PC-9 (cell line): ENCODE measurements around the gene VTCN1. TPM values are rescaled to one million over a fixed set of nuclear protein-coding genes. Genes with fewer than 3 reads are reported as not detected.

ENCODE experiments used
- BruUV-seq: library from RNA; stranded (reverse); fragments of 400-500 nt; replicated peaks from 2 replicates; lab custom pipeline; 2021; lab: Mats Ljungman, UMichigan
- CTCF ChIA-PET: fragments of 300-600 bp; sonication (Branson Sonifier 250); formaldehyde crosslinking; loops from one replicate; lab custom pipeline; 2022; ENCODE audit warnings: antibody characterized with exemption; lab: Charles Lee
- POLR2A ChIA-PET: fragments of 300-600 bp; sonication (Branson Sonifier 250); formaldehyde crosslinking; loops from one replicate; lab custom pipeline; 2022; ENCODE audit warnings: antibody characterized with exemption; ENCODE audit not compliant: unreplicated experiment; lab: Charles Lee
- DNase-seq, 2 experiments: peaks; one replicate each; pipeline versions ENCODE4 v3.0.0 to v3.0.0-alpha.2; 2015 to 2022; ENCODE audit warnings: mixed read lengths in 1 of 2
- H2AFZ ChIP-seq: fragments of 200-600 bp; sonication (generic); 2 replicates; pipeline ENCODE4 v1.8.1; 2017; ENCODE audit warnings: antibody characterized with exemption
- H3F3A ChIP-seq: fragments of 200-600 bp; sonication (generic); 2 replicates; pipeline ENCODE4 v1.8.1; 2017; ENCODE audit warnings: antibody characterized with exemption, mild to moderate bottlenecking, low read depth; ENCODE audit not compliant: insufficient read depth
- H3K27ac ChIP-seq: fragments of 200-600 bp; sonication (generic); 2 replicates; pipeline ENCODE4 v1.6.1; 2016; ENCODE audit warnings: mixed run types
- H3K27me3 ChIP-seq: fragments of 200-600 bp; sonication (generic); 2 replicates; pipeline ENCODE4 v1.6.1; 2016; ENCODE audit warnings: low read depth, mixed run types; ENCODE audit not compliant: insufficient read depth
- H3K36me3 ChIP-seq: fragments of 200-600 bp; sonication (generic); 2 replicates; pipeline ENCODE4 v1.6.1; 2016; ENCODE audit warnings: low read depth, mixed run types
- H3K4me1 ChIP-seq: fragments of 200-600 bp; sonication (generic); replicated peaks from 2 replicates; pipeline ENCODE4 v1.6.1; 2016; ENCODE audit warnings: mixed run types; ENCODE audit not compliant: insufficient read depth
- H3K4me2 ChIP-seq: fragments of 200-600 bp; sonication (generic); 2 replicates; pipeline ENCODE4 v1.6.1; 2017; ENCODE audit warnings: mixed run types
- H3K4me3 ChIP-seq: fragments of 200-600 bp; sonication (generic); 2 replicates; pipeline ENCODE4 v1.6.1; 2016; ENCODE audit warnings: mixed run types
- H3K79me2 ChIP-seq: fragments of 200-600 bp; sonication (generic); 2 replicates; pipeline ENCODE4 v1.6.1; 2017; ENCODE audit warnings: low read depth, mixed run types
- H3K9me2 ChIP-seq: fragments of 200-600 bp; sonication (generic); 2 replicates; pipeline ENCODE4 v1.8.1; 2017; ENCODE audit warnings: mild to moderate bottlenecking; ENCODE audit not compliant: insufficient read depth
- H3K9me3 ChIP-seq: fragments of 200-600 bp; sonication (generic); 2 replicates; pipeline ENCODE4 v1.8.1; 2016; ENCODE audit warnings: low read depth; ENCODE audit not compliant: insufficient read depth
- H4K20me1 ChIP-seq: fragments of 200-600 bp; sonication (generic); 2 replicates; pipeline ENCODE4 v1.8.1; 2017; ENCODE audit not compliant: insufficient read depth
- CTCF ChIP-seq: fragments of 200-600 bp; sonication (generic); conservative IDR thresholded peaks from 2 replicates; pipeline ENCODE4 v1.6.1; 2017; ENCODE audit warnings: mixed run types, antibody characterized with exemption, mild to moderate bottlenecking, moderate library complexity
- EZH2 ChIP-seq: fragments of 200-600 bp; sonication (generic); IDR thresholded peaks from 2 replicates; pipeline ENCODE4 v1.8.0; 2017; ENCODE audit warnings: antibody characterized with exemption, low read depth
- intact Hi-C: fragments of 100-400 bp; cut with micrococcal nuclease; formaldehyde crosslinking; loops from one replicate; pipeline ENCODE4 v1.10.0; 2022; ENCODE audit not compliant: unreplicated experiment
- total RNA-seq: library from RNA; stranded (reverse); gene quantifications from 2 replicates; pipeline ENCODE4 v1.2.3, GENCODE V29; 2021

The VTCN1 gene
- total RNA-seq, 1 experiment from 2014 or later = 5.0 TPM

GRCh38 chr1:117215733-117216462 lies 5.2 kb upstream of the VTCN1 start:
- Histone ChIP-seq H3K4me3 (no peak overlapping the region), H3K9me3 (peaks cover 9% of the 10 kb centered on the region; the same call in 1 of the 2 replicates), H3K4me2 (no peak overlapping the region), H3K79me2 (no peaks in the 10 kb centered on the region), H3K9me2 (no peaks in the 10 kb centered on the region), H3K27ac (no peak overlapping the region), H3K36me3 (no peaks in the 10 kb centered on the region), H3F3A (peaks cover 8% of the 10 kb centered on the region; the same call in 1 of the 2 replicates), H4K20me1 (no peaks in the 10 kb centered on the region), H3K4me1 (peaks cover 9% of the 10 kb centered on the region), H3K27me3 (no peaks in the 10 kb centered on the region), H2AFZ (no peak overlapping the region)
- ChIA-PET CTCF (interaction anchor here (1.0 kb wide), 1 partner anchor 69 kb away, joined by 3 read pairs; no protein-coding TSS in a partner anchor), POLR2A (no interaction called here)
- TF ChIP-seq EZH2 = no peak
- no peak for TF ChIP-seq CTCF
- no peak for DNase-seq
- intact Hi-C loops = no loop called here
- BruUV-seq = no TSS peak

- H3K9me2 ChIP-seq = no peaks in the 10 kb centered on the region
- no peaks in the 10 kb centered on the region for H3K36me3 ChIP-seq
- no peaks in the 10 kb centered on the region for H4K20me1 ChIP-seq
- no peak overlapping the region for H3K4me2 ChIP-seq
- H3K27ac ChIP-seq = no peak overlapping the region
- H3K9me3 ChIP-seq = peaks cover 9% of the 10 kb centered on the region; the same call in 1 of the 2 replicates
- H3K4me3 ChIP-seq = no peak overlapping the region
- POLR2A ChIA-PET = no interaction called here
- no peak overlapping the region for H2AFZ ChIP-seq
- CTCF ChIA-PET = no interaction called here
- no peaks in the 10 kb centered on the region for H3K27me3 ChIP-seq
- DNase-seq = no peak
- H3K79me2 ChIP-seq = no peaks in the 10 kb centered on the region
- TF ChIP-seq EZH2 = no peak
- TF ChIP-seq CTCF = no peak
- peaks cover 16% of the 10 kb centered on the region for H3K4me1 ChIP-seq
- H3F3A ChIP-seq = peaks cover 9% of the 10 kb centered on the region; the same call in 1 of the 2 replicates
- no TSS peak for BruUV-seq
- intact Hi-C loops = no loop called here
Observed at GRCh38 chr1:117215019-117215418, 4.3 kb upstream of the VTCN1 start.

GRCh38 chr1:117213046-117213445 lies 2.3 kb upstream of the VTCN1 start:
- Histone ChIP-seq H3K4me3 (no peak overlapping the region), H3K4me1 (peaks cover 35% of the 10 kb centered on the region), H4K20me1 (no peaks in the 10 kb centered on the region), H3K36me3 (no peaks in the 10 kb centered on the region), H3K9me3 (peaks cover under 1% of the 10 kb centered on the region; the same call in 1 of the 2 replicates), H3K9me2 (no peaks in the 10 kb centered on the region), H3K27me3 (no peaks in the 10 kb centered on the region), H3K4me2 (no peak overlapping the region), H3K27ac (no peak overlapping the region), H3F3A (peaks cover 9% of the 10 kb centered on the region; the same call in 1 of the 2 replicates), H2AFZ (no peak overlapping the region), H3K79me2 (no peaks in the 10 kb centered on the region)
- no peak for DNase-seq
- CTCF ChIA-PET = no interaction called here
- POLR2A ChIA-PET = no interaction called here
- TF ChIP-seq CTCF (no peak), EZH2 (no peak)
- no TSS peak for BruUV-seq
- intact Hi-C loops = no loop called here
